ENCODE results near the gene KLHL7.
"Not testable (repeated sequence)": the region's sequence is repeated elsewhere in the genome, so short reads cannot be mapped to it uniquely, and the experiment has no call there.

Gene KLHL7

GRCh38 chr7:23181684-23182553 is 76.3 kb downstream of the KLHL7 start, which contains the start of gene NUP42:
Gene NUP42, plus strand, starts transcription at chr7:23182048. Its CDS starts 38 bp downstream, at chr7:23182086.
- peak; percentile 99 for DNase-seq (ENCODE audit: low read depth, low spot score)

DNA sequence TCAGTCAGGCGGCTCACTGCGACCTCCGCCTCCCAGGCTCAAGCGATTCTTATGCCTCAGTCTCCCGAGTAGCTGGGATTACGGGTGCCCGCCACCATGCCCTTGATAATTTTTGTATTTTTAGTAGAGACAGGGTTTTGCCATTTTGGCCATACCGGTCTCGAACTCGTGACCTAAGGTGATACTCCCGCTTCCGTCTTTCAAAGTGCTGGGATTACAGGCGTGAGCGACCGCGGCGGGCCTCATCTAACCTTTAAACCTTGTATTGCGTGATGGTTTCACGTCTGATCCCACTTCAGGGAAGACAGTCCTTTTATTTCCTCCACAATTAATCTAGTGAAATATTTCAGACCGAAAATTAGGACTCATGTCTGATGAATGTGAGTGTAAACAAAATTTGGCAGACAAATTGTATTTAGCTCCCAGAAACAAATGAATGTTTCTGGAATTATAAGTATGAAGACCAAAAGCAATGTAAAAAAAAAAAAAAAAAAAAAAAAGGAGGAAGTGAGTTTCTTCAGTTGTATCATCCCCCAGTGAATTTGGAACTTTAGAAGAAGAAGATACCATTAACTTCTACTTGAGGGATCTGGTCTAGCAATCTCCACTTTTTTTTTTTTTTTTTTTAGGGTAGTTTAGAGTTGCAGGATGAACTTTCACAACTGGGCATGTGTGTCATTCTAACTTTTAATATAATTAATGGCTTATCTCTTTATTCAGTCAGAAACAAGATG is 77.9 kb downstream of the KLHL7 start:
- DNase-seq (ENCODE audit: low read depth, low spot score): no peak

GRCh38 chr7:23184291-23184690 is 78.7 kb downstream of the KLHL7 start:
- DNase-seq (ENCODE audit: low read depth, low spot score): no peak

DNA sequence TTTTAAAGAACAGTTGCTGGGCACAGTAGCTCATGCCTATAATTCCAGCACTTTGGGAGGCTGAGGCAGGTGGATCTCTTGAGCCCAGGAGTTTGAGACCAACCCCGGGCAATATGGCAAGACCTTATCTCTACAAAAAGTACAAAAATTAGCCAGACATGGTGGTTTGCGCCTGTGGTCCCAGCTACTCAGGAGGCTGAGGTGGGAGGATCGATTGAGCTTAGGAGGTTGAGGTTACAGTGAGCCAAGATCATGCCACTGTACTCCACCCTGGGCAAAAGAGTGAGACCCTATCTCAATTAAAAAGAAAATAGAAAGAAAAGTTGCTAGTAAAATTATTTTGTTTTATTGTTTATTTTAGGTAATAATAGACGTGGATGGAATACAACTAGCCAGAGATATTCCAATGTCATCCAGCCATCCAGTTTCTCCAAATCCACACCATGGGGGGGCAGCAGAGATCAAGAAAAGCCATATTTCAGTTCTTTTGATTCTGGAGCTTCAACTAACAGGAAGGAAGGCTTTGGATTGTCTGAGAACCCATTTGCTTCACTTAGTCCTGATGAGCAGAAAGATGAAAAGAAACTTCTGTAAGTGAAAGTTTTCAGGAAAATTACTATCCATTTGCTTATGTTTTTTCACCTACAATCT is 79.2 kb downstream of the KLHL7 start:
- no peak for DNase-seq (ENCODE audit: low read depth, low spot score)

DNA sequence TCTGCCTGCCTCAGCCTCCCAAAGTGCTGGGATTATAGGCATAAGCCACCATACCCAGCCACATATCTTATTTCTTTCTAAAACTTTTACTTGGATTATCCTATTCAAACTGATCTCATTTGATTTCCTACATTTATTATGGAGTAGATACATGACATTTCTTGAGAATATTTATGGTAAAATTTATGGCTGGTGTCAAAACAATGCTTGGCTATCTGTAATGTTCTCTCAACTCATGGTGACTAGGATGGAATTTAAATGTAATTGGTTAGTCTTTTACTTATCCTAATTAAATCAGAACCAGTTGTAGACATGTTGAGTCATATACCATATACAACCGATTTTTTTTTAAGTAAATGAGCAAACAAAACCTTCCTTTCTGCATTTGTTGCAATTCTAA is 80.4 kb downstream of the KLHL7 start:
- DNase-seq (ENCODE audit: low read depth, low spot score): no peak

DNA sequence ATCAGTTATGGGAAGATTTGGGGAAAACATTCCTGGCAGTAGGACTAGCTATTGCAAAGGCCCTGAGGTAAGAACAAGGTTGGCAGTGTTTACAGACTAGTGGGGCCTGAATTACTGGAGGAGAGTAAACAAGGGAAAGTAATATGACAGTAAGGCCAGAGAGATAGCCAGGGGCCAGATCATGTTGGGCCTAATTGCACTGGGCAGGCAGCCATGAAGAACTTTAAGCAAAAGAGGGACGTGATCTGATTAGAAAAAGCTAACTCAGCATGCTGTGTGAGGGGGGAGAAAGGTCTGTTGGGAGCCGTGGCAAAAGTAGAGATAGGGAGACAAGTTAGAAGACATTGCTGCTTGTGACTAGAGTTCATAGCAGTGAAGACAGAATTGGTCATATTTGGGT is 85.4 kb downstream of the KLHL7 start:
- DNase-seq (ENCODE audit: low read depth, low spot score): no peak

DNA sequence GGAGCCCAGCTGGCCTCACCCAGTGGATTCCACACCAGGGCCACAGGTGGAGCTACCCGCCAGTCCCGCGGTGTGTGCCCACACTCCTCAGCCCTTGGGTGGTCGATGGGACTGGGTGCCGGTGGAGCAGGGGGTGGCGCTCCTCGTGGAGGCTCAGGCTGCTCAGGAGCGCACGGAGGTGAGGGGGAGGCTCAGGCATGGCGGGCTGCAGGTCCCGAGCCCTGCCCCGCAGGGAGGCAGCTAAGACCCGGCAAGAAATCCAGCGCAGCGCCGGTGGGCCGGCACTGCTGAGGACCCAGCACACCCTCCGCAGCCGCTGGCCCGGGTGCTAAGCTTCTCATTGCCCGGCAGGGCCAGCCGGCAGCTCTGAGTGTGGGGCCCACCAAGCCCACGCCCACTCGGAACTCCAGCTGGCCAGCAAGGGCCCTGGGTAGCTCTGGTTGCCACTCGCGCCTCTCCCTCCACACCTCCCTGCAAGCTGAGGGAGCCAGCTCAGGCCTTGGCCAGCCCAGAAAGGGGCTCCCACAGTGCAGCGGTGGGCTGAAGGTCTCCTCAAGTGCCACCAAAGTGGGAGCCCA is 88.2 kb downstream of the KLHL7 start:
- DNase-seq (ENCODE audit: low read depth, low spot score): not testable (repeated sequence)

DNA sequence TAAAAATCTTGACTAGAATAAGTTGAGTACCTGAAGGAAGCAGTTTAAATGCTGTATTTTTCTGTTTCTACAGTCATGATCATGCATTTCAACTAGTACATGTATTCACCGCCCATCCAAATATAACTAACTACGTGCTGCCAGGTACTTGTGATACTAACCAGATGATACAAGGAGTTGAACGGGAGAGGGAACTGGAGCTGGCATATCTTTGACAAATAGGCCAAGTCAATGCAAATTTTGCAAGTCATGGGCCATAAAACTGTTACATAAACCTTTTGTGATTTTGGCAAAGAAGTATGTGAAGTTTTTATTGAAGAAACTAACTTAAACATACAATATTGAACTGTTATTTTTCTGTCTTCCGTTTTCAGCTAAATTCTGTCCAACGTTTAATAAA is 90.7 kb downstream of the KLHL7 start:
- no peak for DNase-seq (ENCODE audit: low read depth, low spot score)

DNA sequence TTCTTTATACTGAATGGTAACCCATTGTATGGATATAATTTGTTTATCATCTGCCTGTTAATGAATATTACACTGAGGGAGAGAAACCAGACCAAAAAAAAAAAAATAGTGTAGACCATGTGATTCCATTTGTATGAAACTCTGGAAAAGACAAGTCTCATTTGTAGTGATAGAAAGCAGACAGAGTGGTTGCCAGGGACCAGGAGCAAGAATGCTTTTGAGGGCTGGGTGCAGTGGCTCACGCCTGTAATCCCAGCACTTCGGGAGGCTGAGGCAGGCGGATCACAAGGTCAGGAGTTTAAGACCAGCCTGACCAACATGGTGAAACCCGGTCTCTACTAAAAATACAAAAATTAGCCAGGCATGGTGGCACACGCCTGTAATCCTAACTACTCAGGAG is 92.2 kb downstream of the KLHL7 start:
- not testable (repeated sequence) for DNase-seq (ENCODE audit: low read depth, low spot score)

DNA sequence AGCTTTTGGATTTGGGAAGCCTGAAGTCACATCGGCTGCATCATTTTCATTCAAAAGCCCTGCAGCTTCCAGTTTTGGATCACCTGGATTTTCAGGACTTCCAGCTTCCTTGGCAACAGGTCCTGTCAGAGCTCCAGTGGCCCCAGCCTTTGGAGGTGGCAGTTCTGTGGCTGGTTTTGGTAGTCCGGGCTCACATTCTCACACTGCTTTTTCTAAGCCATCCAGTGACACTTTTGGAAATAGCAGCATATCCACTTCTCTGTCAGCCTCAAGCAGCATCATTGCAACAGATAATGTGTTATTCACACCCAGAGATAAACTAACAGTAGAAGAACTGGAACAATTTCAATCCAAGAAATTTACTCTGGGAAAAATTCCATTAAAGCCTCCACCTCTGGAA is 94.7 kb downstream of the KLHL7 start:
- DNase-seq (ENCODE audit: low read depth, low spot score): no peak

DNA sequence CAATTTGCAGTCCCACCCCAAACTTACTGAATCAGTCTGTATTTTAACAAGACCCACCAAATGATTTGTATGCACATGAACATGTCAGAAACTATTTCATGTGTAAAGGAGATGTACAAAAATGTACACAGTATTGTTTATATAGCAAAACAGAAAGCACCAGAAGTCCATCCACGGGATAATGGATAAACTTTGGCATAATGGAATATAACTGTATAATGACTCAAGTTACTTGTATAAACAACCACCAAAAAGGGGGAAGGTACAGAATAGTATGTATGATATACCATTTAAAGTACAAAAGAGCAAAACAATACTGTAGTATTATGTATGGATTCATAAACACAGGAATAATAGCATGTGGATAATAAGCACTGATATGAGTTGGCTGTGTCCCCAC is 98.7 kb downstream of the KLHL7 start:
- no peak for DNase-seq (ENCODE audit: low read depth, low spot score)

DNA sequence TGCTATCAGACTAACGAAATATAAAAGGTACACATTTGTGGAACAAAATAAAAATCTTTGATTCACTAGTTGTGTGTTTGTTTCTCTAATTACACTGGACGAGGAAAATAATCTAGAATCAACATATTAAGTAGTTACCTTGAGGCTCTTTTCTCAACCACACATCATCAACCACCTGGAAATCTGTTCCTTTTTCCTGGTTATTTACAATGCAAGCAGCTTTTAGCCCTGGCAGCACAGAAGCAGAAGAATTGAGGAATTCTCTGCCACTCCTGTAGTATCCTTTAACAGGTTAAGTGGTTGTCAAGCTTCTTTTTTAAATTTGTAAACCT is 100.0 kb downstream of the KLHL7 start:
- no peak for DNase-seq (ENCODE audit: low read depth, low spot score)

- DNase-seq (ENCODE audit: low read depth, low spot score): no peak
Measured at GRCh38 chr7:23205909-23206767, 100.6 kb downstream of the KLHL7 start.

DNA sequence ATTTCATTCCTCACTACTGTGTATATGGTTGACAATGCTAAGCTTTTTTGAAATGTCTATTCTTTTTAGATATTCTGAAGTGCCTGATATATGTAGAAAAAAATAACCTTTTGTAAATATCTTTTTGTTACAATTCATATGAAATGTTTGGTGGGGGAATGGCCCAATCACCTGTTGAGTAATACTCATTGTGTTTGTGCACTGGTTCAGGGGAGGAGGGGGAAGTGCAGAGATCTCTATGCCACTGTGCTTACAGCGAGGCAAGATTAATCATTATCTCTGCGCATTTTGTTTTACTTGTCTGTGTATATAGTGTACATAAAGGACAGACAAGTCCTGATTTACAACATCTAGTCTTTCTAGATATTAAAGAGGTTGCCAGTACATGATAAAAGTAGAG is 101.4 kb downstream of the KLHL7 start:
- no peak for DNase-seq (ENCODE audit: low read depth, low spot score)

GRCh38 chr7:23207884-23208283 is 102.3 kb downstream of the KLHL7 start:
- DNase-seq (ENCODE audit: low read depth, low spot score): no peak

GRCh38 chr7:23208316-23208715 is 102.7 kb downstream of the KLHL7 start:
- no peak for DNase-seq (ENCODE audit: low read depth, low spot score)

DNA sequence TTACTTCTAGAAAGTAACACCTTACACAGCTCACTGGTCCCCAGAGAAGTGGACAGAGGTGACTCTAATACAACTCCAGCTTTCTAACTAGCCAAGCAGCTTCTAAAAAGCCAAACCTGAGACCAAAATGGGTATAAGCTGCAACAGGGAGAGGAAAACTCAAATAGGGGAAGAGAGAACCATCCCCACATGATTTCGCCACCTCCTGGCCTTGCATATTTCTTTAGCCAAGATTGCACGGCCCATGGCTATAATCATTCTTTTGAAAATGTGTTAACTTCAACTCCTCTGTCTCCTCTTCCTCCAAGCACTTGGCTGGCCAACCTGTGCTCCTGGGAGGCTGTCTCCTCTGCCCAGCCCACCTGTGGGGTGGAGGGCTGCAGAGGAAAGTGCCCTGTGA is 104.9 kb downstream of the KLHL7 start:
- DNase-seq (ENCODE audit: low read depth, low spot score): no peak

DNA sequence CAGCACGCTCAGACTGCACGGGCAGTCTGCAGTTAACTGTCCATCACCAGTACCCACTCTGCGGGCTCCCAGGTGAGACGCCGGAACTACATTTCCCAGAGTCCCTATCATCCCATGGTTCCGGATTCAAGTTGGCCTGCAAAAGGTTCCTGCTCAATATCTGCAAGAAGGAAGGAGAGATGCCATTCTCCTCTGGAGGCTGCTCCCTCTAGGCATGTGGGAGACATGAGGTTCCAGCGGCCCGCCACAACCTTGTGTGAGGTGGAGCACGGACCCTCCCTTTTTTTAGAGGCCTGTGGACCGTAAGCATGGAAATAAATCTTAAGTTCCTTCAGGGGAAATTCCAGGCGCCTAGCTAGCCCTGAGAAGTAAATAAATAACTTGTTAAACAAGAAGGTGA is 106.0 kb downstream of the KLHL7 start:
- no peak for DNase-seq (ENCODE audit: low read depth, low spot score)

GRCh38 chr7:23212395-23212794 is 106.8 kb downstream of the KLHL7 start:
- DNase-seq (ENCODE audit: low read depth, low spot score): no peak

DNA sequence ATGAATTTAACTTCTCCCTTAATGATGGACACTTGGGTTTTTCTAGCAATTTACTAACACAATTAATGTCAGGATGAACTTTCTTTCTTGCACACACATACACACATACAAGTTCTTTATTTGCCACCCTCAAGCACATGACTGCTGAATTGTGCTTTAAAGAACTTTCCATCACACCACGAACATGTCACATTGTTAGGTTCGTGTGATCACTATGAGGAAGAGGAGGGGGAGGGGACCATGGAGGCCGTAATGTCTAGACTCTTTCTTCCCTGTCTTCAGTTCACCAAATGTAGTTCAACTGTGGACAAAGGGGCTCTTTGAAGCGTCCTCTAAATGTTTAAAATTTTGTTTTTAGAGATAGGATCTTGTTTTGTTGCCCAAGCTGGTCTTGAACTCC is 107.3 kb downstream of the KLHL7 start:
- DNase-seq (ENCODE audit: low read depth, low spot score): no peak

GRCh38 chr7:23213755-23214154 is 108.2 kb downstream of the KLHL7 start:
- DNase-seq (ENCODE audit: low read depth, low spot score): no peak

Data from smooth muscle cell of the brain vasculature (primary cell).